Measurements from ENCODE around the gene PTPRD.

PTPRD gene

GRCh38 chr9:9917400-9917799, 695.4 kb downstream of the PTPRD start:
- no peak overlapping the region for H3K23ac ChIP-seq (ENCODE audit: low read length)
- H2AK5ac ChIP-seq (ENCODE audit: low read length) = no peak overlapping the region
- H3K79me1 ChIP-seq (ENCODE audit: low read length) = no peaks in the 10 kb centered on the region
- no peaks in the 10 kb centered on the region for H3K27me3 ChIP-seq (ENCODE audit: insufficient read depth, low read length)
- H3K18ac ChIP-seq (ENCODE audit: low read length) = no peak overlapping the region
- no peak overlapping the region for H4K91ac ChIP-seq (ENCODE audit: low read depth, low read length)
- no peak overlapping the region for H4K8ac ChIP-seq (ENCODE audit: low read depth, low read length)
- H3K4ac ChIP-seq (ENCODE audit: low read depth, low read length) = no peak overlapping the region
- no peak overlapping the region for H3K4me3 ChIP-seq (ENCODE audit: low read depth, low read length)
- no peak for DNase-seq
- no peak overlapping the region for H3K4me2 ChIP-seq (ENCODE audit: low read length)
- no peak overlapping the region for H2AFZ ChIP-seq (ENCODE audit: insufficient read depth, low read length, poor library complexity)
- no peak overlapping the region for H3K27ac ChIP-seq (ENCODE audit: low read depth, low read length)
- no peaks in the 10 kb centered on the region for H3K36me3 ChIP-seq (ENCODE audit: control insufficient read depth in 1 of 2, insufficient read depth in 2 of 2, low read length in 2 of 2)
- no peak overlapping the region for H2BK120ac ChIP-seq (ENCODE audit: insufficient read depth, low read length, poor library complexity)
- H3K79me2 ChIP-seq (ENCODE audit: control insufficient read depth, insufficient read depth, low read length, poor library complexity) = no peaks in the 10 kb centered on the region
- no peaks in the 10 kb centered on the region for H3K4me1 ChIP-seq (ENCODE audit: control insufficient read depth in 1 of 2, insufficient read depth in 2 of 2, low read length in 2 of 2)
- H2BK12ac ChIP-seq (ENCODE audit: low read length) = no peak overlapping the region
- no peak overlapping the region for H3K9ac ChIP-seq (ENCODE audit: low read length)
- no peak overlapping the region for H4K12ac ChIP-seq (ENCODE audit: low read depth, low read length)
- H3K9me3 ChIP-seq (ENCODE audit: insufficient read depth, low read depth, low read length) = no peaks in the 10 kb centered on the region
- no peak overlapping the region for H2BK5ac ChIP-seq (ENCODE audit: low read depth, low read length, poor library complexity)
- no peak overlapping the region for H3K14ac ChIP-seq (ENCODE audit: low read length)

- H3K23ac ChIP-seq (ENCODE audit: low read length) = no peak overlapping the region
- H3K4me2 ChIP-seq (ENCODE audit: low read length) = no peak overlapping the region
- no peak overlapping the region for H3K27ac ChIP-seq (ENCODE audit: low read depth, low read length)
- no peaks in the 10 kb centered on the region for H3K9me3 ChIP-seq (ENCODE audit: insufficient read depth, low read depth, low read length)
- no peak overlapping the region for H3K4me3 ChIP-seq (ENCODE audit: low read depth, low read length)
- H3K4ac ChIP-seq (ENCODE audit: low read depth, low read length) = no peak overlapping the region
- H2BK12ac ChIP-seq (ENCODE audit: low read length) = no peak overlapping the region
- no peak overlapping the region for H2AK5ac ChIP-seq (ENCODE audit: low read length)
- H3K27me3 ChIP-seq (ENCODE audit: insufficient read depth, low read length) = no peaks in the 10 kb centered on the region
- no peak overlapping the region for H4K8ac ChIP-seq (ENCODE audit: low read depth, low read length)
- H3K14ac ChIP-seq (ENCODE audit: low read length) = no peak overlapping the region
- H4K12ac ChIP-seq (ENCODE audit: low read depth, low read length) = no peak overlapping the region
- H3K36me3 ChIP-seq (ENCODE audit: control insufficient read depth in 1 of 2, insufficient read depth in 2 of 2, low read length in 2 of 2) = no peaks in the 10 kb centered on the region
- H3K4me1 ChIP-seq (ENCODE audit: control insufficient read depth in 1 of 2, insufficient read depth in 2 of 2, low read length in 2 of 2) = no peaks in the 10 kb centered on the region
- no peak overlapping the region for H3K9ac ChIP-seq (ENCODE audit: low read length)
- no peak overlapping the region for H2BK5ac ChIP-seq (ENCODE audit: low read depth, low read length, poor library complexity)
- no peak overlapping the region for H2AFZ ChIP-seq (ENCODE audit: insufficient read depth, low read length, poor library complexity)
- DNase-seq = peak in 1 of 2 donors; percentile 6
- H3K79me2 ChIP-seq (ENCODE audit: control insufficient read depth, insufficient read depth, low read length, poor library complexity) = no peaks in the 10 kb centered on the region
- WGBS (ENCODE audit: extremely low coverage, insufficient coverage, insufficient read length) = no CpG with 5 or more reads among the region's 3 CpGs
- no peaks in the 10 kb centered on the region for H3K79me1 ChIP-seq (ENCODE audit: low read length)
- H2BK120ac ChIP-seq (ENCODE audit: insufficient read depth, low read length, poor library complexity) = no peak overlapping the region
- H4K91ac ChIP-seq (ENCODE audit: low read depth, low read length) = no peak overlapping the region
- H3K18ac ChIP-seq (ENCODE audit: low read length) = no peak overlapping the region
Observed at GRCh38 chr9:9914174-9914573, 698.6 kb downstream of the PTPRD start.

GRCh38 chr9:9913276-9913832, 699.4 kb downstream of the PTPRD start:
- no CpG with 5 or more reads among the region's 1 CpG for WGBS (ENCODE audit: extremely low coverage, insufficient coverage, insufficient read length)
- H2AFZ ChIP-seq (ENCODE audit: insufficient read depth, low read length, poor library complexity) = peak overlapping the region; percentile 58
- DNase-seq = no peak
- H4K8ac ChIP-seq (ENCODE audit: low read depth, low read length) = no peak overlapping the region
- H3K9me3 ChIP-seq (ENCODE audit: insufficient read depth, low read depth, low read length) = no peaks in the 10 kb centered on the region
- H3K23ac ChIP-seq (ENCODE audit: low read length) = no peak overlapping the region
- no peaks in the 10 kb centered on the region for H3K36me3 ChIP-seq (ENCODE audit: control insufficient read depth in 1 of 2, insufficient read depth in 2 of 2, low read length in 2 of 2)
- no peaks in the 10 kb centered on the region for H3K27me3 ChIP-seq (ENCODE audit: insufficient read depth, low read length)
- no peak overlapping the region for H2AK5ac ChIP-seq (ENCODE audit: low read length)
- no peaks in the 10 kb centered on the region for H3K4me1 ChIP-seq (ENCODE audit: control insufficient read depth in 1 of 2, insufficient read depth in 2 of 2, low read length in 2 of 2)
- H2BK5ac ChIP-seq (ENCODE audit: low read depth, low read length, poor library complexity) = no peak overlapping the region
- H3K18ac ChIP-seq (ENCODE audit: low read length) = no peak overlapping the region
- no peak overlapping the region for H4K12ac ChIP-seq (ENCODE audit: low read depth, low read length)
- no peak overlapping the region for H3K9ac ChIP-seq (ENCODE audit: low read length)
- no peak overlapping the region for H3K4me3 ChIP-seq (ENCODE audit: low read depth, low read length)
- no peak overlapping the region for H2BK12ac ChIP-seq (ENCODE audit: low read length)
- no peaks in the 10 kb centered on the region for H3K79me2 ChIP-seq (ENCODE audit: control insufficient read depth, insufficient read depth, low read length, poor library complexity)
- no peak overlapping the region for H4K91ac ChIP-seq (ENCODE audit: low read depth, low read length)
- no peak overlapping the region for H3K14ac ChIP-seq (ENCODE audit: low read length)
- H2BK120ac ChIP-seq (ENCODE audit: insufficient read depth, low read length, poor library complexity) = no peak overlapping the region
- H3K4ac ChIP-seq (ENCODE audit: low read depth, low read length) = no peak overlapping the region
- H3K27ac ChIP-seq (ENCODE audit: low read depth, low read length) = no peak overlapping the region
- no peaks in the 10 kb centered on the region for H3K79me1 ChIP-seq (ENCODE audit: low read length)
- H3K4me2 ChIP-seq (ENCODE audit: low read length) = no peak overlapping the region

DNA sequence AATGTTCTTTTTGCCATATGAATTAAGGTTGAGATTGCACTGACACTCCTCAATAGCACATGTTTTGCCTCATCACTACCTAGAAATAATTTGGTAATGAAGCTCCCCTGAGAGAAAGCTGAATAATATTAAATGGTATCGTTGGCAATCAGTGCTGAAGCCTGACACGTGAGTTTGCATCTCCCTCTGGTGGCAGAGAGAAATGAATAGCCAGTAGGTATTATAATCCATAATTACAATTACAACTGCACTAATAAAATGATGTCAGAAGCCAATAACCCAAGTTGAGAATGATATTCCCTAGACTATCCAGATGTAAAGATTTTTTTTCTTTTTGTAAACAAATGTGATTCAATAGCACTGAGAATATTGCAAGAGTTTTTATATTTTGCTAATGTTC, 700.3 kb downstream of the PTPRD start:
- Histone ChIP-seq H3K14ac (ENCODE audit: low read length) (no peak overlapping the region), H3K4me2 (ENCODE audit: low read length) (no peak overlapping the region), H4K91ac (ENCODE audit: low read depth, low read length) (no peak overlapping the region), H3K18ac (ENCODE audit: low read length) (no peak overlapping the region), H3K27me3 (ENCODE audit: insufficient read depth, low read length) (no peaks in the 10 kb centered on the region), H2AFZ (ENCODE audit: insufficient read depth, low read length, poor library complexity) (no peak overlapping the region), H3K4me3 (ENCODE audit: low read depth, low read length) (no peak overlapping the region), H3K36me3 (ENCODE audit: control insufficient read depth in 1 of 2, insufficient read depth in 2 of 2, low read length in 2 of 2) (no peaks in the 10 kb centered on the region), H3K23ac (ENCODE audit: low read length) (no peak overlapping the region), H4K8ac (ENCODE audit: low read depth, low read length) (no peak overlapping the region), H3K9me3 (ENCODE audit: insufficient read depth, low read depth, low read length) (no peaks in the 10 kb centered on the region), H3K79me2 (ENCODE audit: control insufficient read depth, insufficient read depth, low read length, poor library complexity) (no peaks in the 10 kb centered on the region), H4K12ac (ENCODE audit: low read depth, low read length) (no peak overlapping the region), H2BK12ac (ENCODE audit: low read length) (no peak overlapping the region), H3K4me1 (ENCODE audit: control insufficient read depth in 1 of 2, insufficient read depth in 2 of 2, low read length in 2 of 2) (no peaks in the 10 kb centered on the region), H3K4ac (ENCODE audit: low read depth, low read length) (no peak overlapping the region), H2BK5ac (ENCODE audit: low read depth, low read length, poor library complexity) (no peak overlapping the region), H2BK120ac (ENCODE audit: insufficient read depth, low read length, poor library complexity) (no peak overlapping the region), H3K27ac (ENCODE audit: low read depth, low read length) (no peak overlapping the region), H3K79me1 (ENCODE audit: low read length) (no peaks in the 10 kb centered on the region), H3K9ac (ENCODE audit: low read length) (no peak overlapping the region), H2AK5ac (ENCODE audit: low read length) (no peak overlapping the region)
- DNase-seq = no peak
- WGBS (ENCODE audit: extremely low coverage, insufficient coverage, insufficient read length) = no CpG with 5 or more reads among the region's 2 CpGs
